ENCODE results near the gene AKR7A3.
"Not testable (repeated sequence)": the region's sequence is repeated elsewhere in the genome, so short reads cannot be mapped to it uniquely, and the experiment has no call there.

Gene AKR7A3

DNA sequence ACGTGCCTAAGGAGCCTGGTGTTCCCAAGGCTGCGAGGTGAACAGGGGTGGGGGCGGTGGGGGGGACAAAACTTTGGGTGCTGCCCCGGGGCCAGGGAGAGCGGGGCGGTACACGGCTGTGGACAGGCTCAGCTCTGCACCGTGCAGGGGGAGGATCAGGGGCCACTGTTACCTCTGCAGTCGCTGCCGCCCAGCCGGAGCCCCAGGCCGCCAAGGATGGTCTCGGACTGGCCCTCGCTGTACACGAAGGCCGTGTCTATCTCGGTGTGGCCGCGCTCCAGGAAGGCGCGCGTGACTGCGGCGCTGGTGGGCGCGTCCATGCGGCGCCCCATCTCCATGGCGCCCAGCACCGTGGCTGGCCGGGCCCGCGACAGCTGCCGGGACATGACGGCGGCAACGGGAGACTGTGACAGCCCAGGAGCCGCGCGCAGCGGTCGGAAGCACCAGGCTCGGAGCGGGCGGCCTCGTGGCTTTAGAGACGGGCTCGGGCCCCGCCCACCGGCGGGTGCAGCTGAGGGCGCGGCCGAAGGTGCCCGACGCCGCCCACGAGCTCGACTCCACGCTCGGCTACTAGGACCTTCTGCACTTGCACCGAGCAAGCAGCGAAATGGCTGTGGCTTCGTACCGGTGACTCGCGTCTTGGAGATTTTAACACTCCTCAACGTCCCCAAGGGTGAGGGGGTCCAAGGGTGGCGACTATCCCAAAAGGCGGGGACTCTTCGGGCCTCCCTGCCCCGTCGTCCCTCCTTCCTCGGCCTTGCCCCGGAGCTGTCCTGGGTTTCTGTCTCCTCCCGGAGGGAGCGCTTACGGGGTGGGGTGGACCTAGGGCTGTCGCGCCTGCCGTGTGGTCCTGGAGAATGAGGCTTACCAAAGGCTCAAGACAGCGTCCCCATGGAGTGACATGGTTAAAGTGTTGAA, at the start of gene AKR7A3:
Gene AKR7A3, minus strand, starts transcription at position 447 of the 918 bp plus-strand sequence. Its CDS starts 61 bp downstream, at position 386.
- DNase-seq (ENCODE audit: low read depth, low spot score), result not testable (repeated sequence)

DNA sequence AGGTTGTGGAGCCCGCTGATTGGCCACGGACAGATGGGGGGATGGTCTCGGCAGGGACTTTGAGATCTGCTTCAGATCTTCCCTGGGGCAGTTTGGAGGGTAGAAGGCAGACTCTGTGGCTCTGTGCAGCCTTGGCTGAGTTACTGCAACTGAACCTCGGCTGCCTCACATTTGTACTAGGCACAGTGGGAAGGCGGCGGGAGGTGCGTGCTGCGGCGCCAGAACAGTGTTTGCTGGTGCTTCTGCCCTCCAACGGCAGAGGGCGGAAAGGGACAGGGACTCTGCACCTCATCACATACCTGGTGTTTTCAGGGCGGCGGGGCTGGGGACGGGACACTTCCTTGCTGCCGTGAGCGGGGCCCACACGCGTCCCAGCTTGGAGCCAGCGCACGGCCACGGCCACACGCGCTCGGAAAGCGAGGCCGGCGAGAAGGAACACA, 49.8 kb upstream of the AKR7A3 start:
- DNase-seq (ENCODE audit: low read depth, low spot score), result no peak

DNA sequence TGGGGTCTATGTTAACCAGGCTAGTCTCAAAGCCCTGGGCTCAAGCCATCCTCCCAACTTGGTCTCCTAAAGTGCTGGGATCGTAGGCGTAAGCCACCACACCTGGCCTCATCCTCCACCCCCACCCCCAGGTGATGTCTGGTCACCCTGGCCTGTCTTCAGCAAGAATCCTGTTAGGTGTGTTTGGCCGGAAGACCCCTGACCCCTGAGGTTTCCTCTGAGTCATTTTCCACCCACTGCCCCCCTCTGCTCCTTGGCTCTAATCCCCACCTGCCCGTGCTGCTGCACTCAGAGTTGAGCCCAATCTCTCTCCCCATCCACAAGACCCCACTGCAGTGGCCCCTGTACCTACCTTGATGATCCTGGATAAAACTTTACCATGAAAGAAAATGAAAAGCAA, 48.7 kb upstream of the AKR7A3 start:
- DNase-seq (ENCODE audit: low read depth, low spot score), result no peak

DNA sequence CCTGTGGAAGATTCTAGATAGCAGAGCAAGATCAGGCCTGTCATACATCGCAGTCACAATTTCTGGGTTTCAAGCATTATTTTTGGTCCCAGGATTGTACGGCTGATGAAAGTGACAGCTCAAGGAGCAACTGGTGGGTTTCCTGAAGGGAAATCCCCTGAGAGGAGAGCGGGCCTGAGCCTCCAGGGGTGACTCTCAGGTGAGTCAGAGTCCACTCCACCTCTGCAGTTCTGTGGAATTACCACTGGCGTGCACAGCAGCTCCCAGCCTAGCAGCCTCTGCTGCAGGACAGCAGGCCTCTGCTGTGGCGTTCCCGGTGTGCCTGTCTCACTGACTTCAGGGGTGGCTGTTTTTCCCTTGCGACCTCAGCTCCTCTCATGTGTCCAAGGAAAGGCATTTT, 48.0 kb upstream of the AKR7A3 start:
- no peak for DNase-seq (ENCODE audit: low read depth, low spot score)

DNA sequence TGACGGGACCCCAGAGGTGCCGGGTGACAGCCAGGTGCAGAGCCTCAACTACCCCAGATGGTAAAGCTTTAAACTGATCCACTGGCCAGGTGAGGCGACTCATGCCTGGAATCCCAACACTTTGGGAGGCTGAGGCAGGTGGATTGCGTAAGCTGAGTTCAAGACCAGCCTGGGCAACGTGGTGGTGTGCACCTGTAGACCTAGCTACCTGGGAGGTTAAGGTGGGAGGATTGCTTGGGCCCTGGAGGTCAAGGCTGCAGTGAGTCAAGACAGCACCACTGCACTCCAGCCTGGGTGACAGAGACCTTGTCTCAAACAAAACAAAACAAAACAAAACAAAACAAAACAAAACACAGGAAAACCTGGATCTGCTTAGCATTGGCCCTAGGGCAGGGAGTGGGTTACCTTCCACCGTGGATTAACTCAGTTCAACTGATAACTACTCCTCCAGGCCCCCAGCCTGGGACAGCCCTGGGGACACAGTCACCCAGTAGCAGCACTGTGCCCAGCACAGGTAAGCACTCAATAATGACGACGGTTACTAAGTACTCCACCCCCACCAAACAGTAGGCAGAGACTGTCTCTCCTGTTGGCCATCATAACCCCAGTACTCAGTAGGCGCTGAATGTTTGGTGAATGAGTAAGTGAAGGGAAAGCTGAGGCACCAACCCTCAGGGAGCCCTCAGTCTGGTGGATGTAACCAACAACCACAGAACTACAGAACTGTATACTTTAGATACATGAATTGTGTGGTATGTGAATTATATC, 45.2 kb upstream of the AKR7A3 start:
- no peak for DNase-seq (ENCODE audit: low read depth, low spot score)

DNA sequence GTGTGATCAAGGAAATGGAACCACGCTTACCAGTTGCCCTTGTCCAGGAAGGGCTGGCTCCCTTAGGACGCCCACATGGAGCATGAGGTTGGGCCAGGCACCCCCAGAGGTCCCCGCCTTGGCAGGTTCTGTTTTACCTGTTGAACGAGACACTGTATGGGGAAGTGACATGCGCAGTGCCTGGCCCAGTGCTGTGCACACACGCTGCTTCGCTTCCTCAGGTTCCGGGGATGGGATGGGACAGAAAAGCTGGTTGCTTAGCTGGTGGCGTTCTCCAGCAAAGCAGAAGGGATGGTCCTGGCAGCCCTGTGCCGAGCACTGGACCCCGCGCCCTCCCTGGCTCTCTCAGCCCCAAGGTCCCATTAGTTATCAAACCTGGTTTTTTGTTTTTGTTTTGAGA, 44.3 kb upstream of the AKR7A3 start:
- no peak for DNase-seq (ENCODE audit: low read depth, low spot score)

DNA sequence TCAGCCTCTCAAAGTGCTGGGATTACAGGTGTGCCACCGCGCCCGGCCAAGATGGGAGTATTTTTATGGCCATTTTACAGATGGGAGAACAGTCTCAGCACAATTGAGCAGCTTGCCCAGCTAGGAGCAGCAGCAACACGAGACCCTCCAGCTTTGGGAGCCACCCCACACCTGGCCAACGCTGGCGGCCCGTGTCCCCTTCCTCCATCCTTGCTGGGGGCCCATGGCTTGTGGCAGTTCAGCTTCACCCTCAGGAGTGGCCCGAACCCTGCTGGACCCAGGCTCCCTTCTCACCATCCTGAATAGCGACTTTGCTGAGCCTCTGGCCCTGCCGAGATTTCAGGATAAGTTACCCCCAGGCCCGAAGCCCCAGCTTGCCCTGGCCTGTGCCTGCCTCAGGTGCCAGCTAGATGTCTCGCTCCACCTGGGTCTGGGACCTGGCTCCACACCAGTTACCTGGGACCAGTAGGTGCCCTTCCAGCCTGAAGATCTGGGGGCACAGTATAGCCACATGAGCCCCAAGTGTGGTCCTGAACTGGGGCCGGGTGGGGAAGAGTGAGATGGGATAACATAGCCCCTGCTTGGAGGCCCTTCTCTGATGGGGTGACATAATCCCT, 42.8 kb upstream of the AKR7A3 start:
- DNase-seq (ENCODE audit: low read depth, low spot score), result no peak

DNA sequence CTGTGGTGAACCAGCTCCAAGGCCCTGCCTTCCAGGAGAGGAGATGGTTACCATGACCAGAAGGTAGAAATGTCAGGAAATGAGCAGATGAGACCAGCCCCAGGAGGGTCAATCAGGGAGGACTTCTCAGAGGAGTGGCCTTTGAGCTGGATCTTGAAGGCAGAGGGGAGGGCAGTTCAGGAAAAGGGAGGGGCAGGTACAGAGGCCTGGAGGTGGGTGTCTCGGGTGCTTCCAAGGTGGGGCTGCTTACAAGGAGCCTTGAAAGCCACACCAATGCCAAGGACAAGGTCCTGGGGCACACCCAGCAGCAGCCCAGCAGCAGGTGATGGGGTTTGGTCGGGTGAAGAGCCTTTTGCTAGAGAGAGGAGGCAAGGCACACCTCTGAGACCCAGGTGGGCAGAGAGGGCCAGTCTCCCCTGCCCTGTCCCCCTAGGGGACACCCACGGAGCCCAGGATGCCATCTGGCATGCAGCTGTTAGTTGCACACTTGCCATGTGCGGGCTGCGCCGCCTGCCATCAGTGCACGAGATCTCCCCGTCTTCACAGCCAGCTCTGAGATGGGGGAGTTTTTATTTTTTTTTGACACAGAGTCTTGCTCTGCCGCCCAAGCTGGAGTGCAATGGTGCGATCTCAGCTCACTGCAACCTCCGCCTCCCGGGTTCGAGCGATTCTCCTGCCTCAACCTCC, 42.0 kb upstream of the AKR7A3 start:
- DNase-seq (ENCODE audit: low read depth, low spot score), result no peak

DNA sequence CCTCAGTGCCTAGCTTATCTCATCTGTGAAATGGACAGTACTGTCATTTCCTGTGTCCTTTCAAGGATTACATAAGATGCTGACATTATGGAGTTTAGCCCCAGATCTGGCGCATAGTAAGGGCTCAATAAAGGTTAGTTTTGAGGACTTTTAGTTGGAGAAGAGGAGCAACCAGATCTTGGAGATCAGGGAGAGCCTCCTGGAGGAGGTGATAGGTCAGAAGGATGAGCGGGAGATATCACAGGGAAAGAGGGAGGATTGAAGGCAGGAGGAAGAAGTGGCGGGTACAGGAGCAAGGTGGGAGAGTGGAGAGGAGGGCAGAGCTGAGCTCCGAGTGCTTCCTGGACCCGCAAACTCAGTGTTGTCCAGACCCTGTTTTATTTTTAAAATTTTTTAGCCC, 41.0 kb upstream of the AKR7A3 start:
- no peak for DNase-seq (ENCODE audit: low read depth, low spot score)

DNA sequence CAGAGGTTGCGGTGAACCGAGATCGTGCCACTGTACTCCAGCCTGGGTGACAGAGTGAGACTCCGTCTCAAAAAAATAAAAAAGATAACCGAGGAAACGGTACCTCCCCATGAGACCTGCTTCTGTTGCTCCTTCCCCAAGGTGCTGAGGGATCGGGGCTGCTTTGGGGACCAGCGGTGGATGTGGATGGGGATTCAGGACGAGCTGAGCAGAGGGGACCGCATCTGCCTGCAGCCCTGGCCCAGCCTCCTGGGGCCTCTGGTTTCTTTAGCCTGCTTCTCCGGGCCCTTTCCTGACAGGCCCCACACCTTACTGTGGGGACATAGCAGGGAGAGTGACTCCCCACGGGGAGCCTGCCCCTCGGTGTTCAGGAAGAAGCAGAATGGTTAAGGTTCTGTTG, 40.6 kb upstream of the AKR7A3 start:
- DNase-seq (ENCODE audit: low read depth, low spot score), result no peak

DNA sequence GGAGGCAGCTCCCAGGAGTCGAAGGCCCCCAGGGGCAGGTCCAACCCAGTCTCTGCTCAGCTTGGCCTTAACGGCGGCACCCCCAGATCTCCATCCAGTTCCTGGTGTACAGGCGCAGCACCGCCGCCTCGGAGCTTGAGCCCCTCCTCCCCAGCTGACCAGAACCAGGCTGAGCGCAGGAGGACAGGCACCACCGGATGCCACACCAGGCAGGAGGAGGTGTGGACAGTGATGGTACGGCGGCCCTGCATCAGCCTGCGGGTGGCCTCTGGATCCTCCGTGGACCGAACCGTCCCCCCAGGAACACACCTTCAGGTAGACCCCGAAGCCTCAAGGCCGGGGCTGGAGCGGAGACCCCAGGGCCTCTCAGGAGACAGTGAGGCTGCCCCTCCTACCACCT, 39.9 kb upstream of the AKR7A3 start:
- DNase-seq (ENCODE audit: low read depth, low spot score), result no peak

DNA sequence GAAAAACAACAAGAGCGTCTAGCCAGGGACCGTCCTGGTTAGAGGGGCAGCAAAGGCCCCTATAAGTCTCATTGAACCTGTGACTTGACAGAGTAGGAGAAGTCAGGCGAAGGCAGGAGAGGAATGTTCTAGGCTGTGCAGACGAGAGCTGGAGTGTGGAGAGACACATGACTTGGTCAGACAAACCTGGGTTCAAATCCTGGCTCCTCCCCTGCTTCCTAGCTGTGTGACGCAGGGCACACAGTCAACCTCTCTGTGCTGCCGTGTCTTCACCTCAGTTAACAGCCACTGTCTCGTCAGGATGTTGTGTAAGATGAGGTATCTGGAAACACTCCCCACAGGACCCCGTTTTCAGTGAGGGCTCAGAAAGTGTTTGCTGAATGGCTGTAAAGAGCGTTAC, 39.2 kb upstream of the AKR7A3 start:
- no peak for DNase-seq (ENCODE audit: low read depth, low spot score)

DNA sequence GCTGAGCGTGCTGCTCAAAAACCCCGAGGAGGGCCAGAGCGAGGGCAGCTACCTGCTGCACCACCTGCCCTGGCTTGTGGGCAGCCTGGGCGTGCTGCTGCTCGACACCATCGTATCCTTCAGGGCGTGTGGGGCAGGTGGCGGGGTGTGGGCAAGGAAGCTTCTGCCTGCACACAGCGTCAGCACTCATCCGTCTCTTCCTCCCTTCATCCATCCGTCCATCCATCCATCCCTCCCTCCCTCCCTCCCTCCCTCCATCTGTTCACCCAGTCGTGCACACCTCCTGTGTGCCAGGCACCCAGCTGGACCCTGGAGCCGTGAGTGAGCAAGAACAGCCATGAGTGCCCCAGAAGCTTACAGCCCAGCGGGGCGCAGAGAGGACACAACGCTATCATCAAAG, 38.7 kb upstream of the AKR7A3 start:
- no peak for DNase-seq (ENCODE audit: low read depth, low spot score)

DNA sequence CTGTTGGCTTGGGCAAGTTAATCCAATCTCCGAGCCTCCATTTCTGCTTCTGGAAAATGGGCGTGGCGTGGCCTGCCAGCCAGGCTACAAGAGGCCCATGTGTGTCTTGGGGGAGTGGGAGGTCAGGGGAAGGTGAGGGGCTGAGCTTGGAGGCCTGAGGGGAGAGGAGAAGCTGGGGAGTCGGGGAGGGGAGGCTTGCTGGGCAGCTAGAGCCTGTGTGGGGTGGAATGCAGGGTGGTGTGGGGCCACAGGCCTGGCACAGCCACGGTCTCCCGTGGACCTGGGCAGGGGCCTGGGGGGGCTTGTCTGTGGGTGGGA, 38.1 kb upstream of the AKR7A3 start:
- no peak for DNase-seq (ENCODE audit: low read depth, low spot score)

DNA sequence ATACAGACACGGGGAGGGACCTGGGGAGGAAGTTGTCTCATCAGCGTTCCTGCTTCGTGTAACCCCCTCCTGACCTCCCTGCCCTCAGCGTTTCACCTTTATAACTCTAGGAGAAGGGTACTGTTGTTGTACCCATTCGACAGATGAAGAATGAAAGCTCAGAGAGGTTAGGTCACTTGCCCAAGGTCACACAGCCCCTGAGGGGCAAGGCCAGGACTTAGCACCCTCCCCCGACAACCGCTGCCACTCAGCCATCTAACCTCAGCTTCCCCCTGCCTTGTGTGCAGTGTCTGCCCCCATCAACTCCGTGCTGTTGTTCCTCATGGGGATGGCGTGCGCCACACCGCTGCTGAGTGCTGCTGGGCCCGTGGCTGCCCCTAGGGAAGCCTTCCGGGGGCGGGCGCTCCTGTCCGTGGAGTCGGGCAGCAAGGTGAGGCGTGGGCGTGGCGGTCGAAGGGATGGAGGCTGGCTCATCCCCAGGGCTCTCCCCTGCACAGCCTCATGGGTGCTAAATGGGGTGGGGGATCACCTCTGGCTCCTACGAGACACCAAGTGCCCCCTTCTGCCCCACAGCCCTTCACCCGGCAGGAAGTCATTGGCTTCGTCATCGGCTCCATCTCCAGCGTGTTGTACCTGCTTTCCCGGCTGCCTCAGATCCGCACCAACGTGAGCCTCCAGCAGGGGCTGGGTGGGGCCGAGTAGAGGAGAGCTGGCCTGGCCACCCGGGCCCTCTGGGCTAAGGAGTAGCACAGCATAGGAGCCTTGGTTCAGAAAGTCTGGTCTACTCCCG, 37.6 kb upstream of the AKR7A3 start:
- DNase-seq (ENCODE audit: low read depth, low spot score), result no peak

DNA sequence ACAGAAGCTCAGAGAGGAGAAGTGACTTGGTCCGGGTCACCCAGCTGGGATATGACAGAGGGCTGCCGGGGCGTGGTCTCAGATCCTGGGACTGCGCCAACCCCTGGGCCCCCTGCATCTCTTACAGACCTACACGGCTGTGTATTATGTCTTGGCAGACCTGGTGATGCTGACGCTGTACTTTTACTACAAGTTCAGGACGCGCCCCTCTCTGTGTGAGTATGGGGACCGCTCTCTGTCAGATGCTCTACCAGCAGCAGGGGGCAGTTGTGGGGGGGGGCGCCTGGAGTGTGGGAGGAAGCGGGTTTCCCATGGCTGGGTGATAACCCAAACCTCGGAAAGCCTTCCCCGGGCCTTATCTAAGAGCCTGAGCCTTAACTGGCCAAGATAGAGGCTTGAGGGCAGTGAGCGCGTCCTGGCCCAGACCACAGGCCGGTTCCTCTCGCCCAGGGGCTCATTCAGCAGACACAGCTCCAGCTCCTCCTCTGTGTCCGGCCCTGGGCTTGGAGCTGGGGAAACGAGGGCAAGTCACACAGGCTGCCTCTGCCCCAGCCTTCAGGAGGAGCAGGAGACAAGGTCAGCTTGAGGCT, 36.9 kb upstream of the AKR7A3 start:
- no peak for DNase-seq (ENCODE audit: low read depth, low spot score)

DNA sequence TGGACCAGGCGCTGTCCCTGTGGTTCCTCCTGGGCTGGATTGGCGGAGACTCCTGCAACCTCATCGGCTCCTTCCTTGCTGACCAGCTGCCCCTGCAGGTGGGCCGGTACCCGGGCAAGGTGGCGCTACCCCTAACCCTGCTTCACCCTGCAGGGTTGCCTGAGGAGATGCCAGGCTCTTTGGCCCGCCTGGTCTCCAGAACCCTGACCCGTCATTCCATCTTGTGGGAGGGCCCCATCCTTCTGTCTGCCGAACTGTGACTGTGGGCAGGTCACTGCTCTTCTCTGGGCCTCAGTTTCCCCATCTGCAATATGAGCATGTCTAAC, 36.1 kb upstream of the AKR7A3 start:
- no peak for DNase-seq (ENCODE audit: low read depth, low spot score)

DNA sequence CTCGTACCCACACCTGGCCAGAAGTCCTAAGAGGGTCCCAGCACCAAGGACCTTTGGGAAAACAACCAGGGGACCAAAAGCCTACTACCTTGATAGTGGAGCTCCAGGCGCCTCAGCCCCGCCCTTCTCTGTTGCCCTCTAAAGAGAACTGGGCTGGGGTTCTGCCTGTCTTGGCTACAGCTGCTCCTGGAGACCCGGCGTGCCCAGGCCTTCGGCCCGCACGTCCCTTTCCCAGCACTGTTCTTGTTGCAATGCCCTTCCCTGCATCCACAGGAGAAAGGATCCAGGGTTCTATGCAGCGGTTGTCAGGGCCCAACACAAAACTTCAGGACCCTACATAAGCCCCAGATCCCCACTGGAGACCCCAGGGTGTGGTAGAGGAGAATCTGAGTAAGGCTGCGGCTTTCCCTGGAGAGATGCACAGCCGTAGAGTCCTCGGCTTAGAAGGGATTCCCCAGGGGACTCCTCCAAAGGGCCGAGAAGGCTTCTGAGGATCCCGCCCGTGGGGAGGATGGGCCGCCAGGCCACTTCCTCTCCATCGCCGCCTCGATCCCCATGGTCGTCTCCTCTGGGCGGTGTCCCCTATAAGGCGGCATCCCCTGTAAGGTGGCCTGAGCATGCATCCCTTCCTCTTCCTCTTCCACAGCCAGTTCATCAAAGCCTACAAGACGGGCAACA, 35.6 kb upstream of the AKR7A3 start:
- DNase-seq (ENCODE audit: low read depth, low spot score), result no peak

DNA sequence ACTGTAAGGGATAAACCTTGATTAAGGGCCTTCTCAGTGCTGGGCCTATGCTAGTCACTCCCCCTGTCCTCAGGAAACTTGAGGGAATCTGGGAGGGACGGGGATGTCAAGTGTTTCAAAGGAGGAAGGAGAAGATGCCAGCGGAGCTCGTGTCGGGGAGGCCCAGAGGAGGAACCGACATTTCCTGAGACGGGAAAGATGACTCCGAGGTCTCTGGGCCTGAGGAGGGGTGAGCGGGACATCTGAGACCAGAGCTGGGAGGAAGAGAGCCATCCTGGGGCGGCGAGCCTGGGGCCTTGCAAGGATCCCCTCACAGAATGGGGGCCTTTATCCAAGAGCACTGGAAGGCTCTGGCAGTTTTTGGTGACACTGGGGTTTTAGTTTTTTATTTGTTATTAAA, 33.9 kb upstream of the AKR7A3 start:
- no peak for DNase-seq (ENCODE audit: low read depth, low spot score)

DNA sequence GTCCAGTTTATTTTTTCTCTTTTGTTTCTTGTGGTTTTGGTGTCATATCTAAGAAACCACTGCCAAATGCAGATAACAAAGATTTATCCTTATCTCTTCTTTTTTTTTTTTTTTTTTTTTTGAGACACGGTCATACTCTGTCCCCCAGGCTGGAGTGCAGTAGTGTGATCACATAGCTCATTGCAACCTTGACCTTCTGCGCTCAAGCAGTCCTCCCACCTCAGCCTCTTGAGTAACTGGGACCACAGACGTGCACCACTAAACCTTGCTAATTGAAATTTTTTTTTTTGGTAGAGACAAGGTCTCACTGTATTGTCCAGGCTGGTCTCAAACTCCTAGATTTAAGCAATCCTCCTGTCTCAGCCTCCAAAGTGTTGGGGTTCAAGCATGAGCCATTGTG, 32.5 kb upstream of the AKR7A3 start:
- no peak for DNase-seq (ENCODE audit: low read depth, low spot score)
